Activated gamma-delta T cell (primary cell): ENCODE data around the gene ITPKC.
A peak's percentile ranks its signal among the peaks of the same experiment; 100 is the strongest.

ENCODE experiments used
- DNase-seq: peaks from one replicate; lab custom pipeline; 2025; lab: John Stamatoyannopoulos, UW

Gene ITPKC

GRCh38 chr19:40740747-40741146 lies 23.8 kb downstream of the ITPKC start:
- no peak for DNase-seq

GRCh38 chr19:40741527-40742390 lies 24.8 kb downstream of the ITPKC start:
- DNase-seq = no peak

GRCh38 chr19:40742477-40742876 lies 25.6 kb downstream of the ITPKC start:
- DNase-seq = no peak

GRCh38 chr19:40742886-40743285 lies 26.0 kb downstream of the ITPKC start:
- DNase-seq = no peak

- no peak for DNase-seq
Measured at GRCh38 chr19:40743926-40744325, 27.0 kb downstream of the ITPKC start.

- no peak for DNase-seq
Measured at GRCh38 chr19:40744554-40745401, 27.9 kb downstream of the ITPKC start.

- no peak for DNase-seq
Measured at GRCh38 chr19:40745402-40745780, 28.5 kb downstream of the ITPKC start.

- DNase-seq = no peak
Measured at GRCh38 chr19:40747536-40747935, 30.6 kb downstream of the ITPKC start.

- DNase-seq = peak; percentile 82
Measured at GRCh38 chr19:40750058-40750873, 33.4 kb downstream of the ITPKC start, which contains the start of gene ACTMAP. Gene ACTMAP (minus strand): TSS chr19:40750477. CDS start chr19:40749803, 674 bp downstream.

GRCh38 chr19:40750874-40751537 lies 34.1 kb downstream of the ITPKC start, which contains the start of gene SNRPA:
Gene SNRPA (plus strand): TSS chr19:40751203. CDS start chr19:40751409, 206 bp downstream.
- DNase-seq = peak; percentile 69

GRCh38 chr19:40752257-40752781 lies 35.4 kb downstream of the ITPKC start:
- DNase-seq = no peak

- DNase-seq = no peak
Measured at GRCh38 chr19:40754611-40755247, 37.8 kb downstream of the ITPKC start.

- DNase-seq = no peak
Measured at GRCh38 chr19:40755248-40755624, 38.3 kb downstream of the ITPKC start.

GRCh38 chr19:40755791-40756190 lies 38.9 kb downstream of the ITPKC start:
- DNase-seq = no peak

- no peak for DNase-seq
Measured at GRCh38 chr19:40756502-40757110, 39.7 kb downstream of the ITPKC start.

- no peak for DNase-seq
Measured at GRCh38 chr19:40758491-40758890, 41.6 kb downstream of the ITPKC start.

GRCh38 chr19:40759352-40759751 lies 42.4 kb downstream of the ITPKC start:
- no peak for DNase-seq

- DNase-seq = no peak
Measured at GRCh38 chr19:40762754-40763470, 46.0 kb downstream of the ITPKC start.

- DNase-seq = no peak
Measured at GRCh38 chr19:40763526-40763925, 46.6 kb downstream of the ITPKC start.
